HG02840 (cell line): Measurements from ENCODE around the gene C13orf46.

Source experiments
- ATAC-seq: cut with Tn5 transposase; IDR thresholded peaks from one replicate; pipeline ENCODE4 v1.9.1; 2021; ENCODE audit warnings: mild to moderate bottlenecking, moderate library complexity, moderate number of reproducible peaks; ENCODE audit not compliant: unreplicated experiment, low FRiP score

The C13orf46 gene

GRCh38 chr13:114010401-114011101 is 36.7 kb upstream of the C13orf46 start:
- ATAC-seq: no peak

GRCh38 chr13:114009590-114010400 is 35.9 kb upstream of the C13orf46 start:
- no peak for ATAC-seq

DNA sequence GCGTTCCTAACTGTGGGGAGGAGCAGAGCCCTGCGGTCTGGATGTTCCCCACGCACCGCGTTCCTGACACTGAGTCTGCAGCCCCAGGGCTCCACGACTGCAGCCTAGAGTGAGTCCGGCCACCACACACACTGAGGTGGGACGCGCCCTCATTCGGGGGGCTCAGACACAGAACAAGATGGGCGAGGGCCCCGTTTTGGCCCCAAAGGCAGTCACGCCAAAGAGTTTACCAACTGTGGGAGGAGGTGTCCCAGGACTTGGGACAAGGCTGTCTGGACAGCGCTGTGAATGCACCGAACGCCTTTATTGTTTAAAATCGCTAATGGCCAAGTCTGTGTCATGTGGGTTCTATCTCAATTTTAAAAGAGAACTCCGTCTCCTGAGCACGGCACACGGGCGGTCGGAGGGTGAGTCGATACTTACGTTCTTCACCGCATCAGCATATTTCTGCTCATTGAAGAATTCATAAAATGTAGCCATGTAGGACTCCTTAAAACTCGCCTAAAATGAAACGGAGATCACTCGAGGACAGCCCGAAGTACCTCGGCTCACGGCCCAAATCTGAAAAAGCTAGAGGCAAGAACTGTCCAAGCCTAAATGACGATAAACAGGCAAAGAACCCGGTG is 35.2 kb upstream of the C13orf46 start:
- ATAC-seq: no peak

DNA sequence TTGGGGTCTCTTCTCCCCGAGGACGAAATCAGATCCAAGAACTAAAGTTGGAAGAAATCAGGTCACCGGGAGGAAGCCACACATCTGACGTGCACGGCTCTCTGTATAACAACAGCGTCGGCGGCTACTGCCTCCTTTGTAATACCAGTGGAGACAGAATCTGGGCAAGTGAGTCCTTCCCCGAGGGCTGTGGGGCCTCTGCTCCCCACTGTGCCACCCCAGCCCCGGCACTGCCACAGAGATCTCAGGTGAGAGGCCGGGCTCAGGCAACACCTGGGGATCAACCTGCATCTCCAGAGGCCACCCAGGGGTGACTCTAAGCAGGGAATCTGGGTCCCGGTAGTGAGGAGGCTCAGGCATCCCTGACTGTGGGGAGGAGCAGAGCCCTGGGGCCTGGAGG is 33.7 kb upstream of the C13orf46 start:
- no peak for ATAC-seq

DNA sequence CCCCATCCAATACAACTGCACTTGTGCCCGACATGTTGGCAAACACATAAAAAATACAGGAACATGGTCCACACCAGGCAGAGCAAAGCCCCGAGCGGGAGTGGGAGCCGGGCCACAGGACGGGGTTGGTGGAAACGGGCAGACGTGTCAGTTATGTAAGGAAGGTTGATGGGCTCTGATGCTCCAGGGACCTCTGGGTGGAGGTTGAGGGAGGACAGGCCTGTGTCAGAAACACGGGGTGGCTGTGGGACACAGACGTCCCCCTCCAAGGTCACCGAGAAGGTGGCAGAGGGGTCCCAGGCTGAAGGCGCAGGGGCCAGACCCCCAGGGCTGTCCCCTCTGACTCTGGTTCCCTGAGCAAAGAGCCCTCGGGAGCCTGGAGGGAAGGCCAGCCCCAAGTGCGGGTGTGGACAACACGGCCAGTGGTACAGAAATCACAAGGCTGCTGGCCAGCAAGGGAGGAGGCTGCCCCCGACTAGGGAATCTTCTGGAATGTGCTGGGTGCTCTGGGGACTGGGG is 31.4 kb upstream of the C13orf46 start:
- no peak for ATAC-seq

- no peak for ATAC-seq
Observed at GRCh38 chr13:114004420-114005205, 30.7 kb upstream of the C13orf46 start.

DNA sequence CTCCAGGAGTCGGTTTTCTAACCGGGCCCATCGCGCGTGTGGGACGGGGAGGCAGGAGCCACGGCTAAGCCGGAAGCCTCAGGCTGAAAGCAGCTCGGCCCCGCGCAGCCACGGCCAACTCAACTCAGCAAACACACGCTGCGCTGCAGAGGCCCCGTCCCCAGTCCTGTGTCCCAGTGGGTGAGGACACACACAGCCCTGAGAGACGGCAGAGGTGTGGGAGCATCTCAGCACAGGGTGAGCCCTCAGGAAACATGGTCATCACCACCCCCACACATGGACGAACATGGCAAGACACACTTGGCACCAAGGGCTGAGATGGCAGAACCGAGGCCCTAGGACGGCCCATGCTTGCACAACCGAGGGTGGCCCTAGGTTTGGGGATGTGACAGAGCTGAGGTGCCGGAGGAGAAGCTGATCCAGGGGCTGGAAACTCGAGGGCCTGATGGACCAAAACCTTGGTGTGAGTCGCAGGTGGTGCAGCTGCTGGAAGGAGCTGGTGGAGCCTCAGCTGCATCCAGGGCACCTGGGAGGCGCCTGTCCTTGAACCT is 29.0 kb upstream of the C13orf46 start:
- no peak for ATAC-seq

- ATAC-seq: no peak
Observed at GRCh38 chr13:114002009-114002544, 28.2 kb upstream of the C13orf46 start.

DNA sequence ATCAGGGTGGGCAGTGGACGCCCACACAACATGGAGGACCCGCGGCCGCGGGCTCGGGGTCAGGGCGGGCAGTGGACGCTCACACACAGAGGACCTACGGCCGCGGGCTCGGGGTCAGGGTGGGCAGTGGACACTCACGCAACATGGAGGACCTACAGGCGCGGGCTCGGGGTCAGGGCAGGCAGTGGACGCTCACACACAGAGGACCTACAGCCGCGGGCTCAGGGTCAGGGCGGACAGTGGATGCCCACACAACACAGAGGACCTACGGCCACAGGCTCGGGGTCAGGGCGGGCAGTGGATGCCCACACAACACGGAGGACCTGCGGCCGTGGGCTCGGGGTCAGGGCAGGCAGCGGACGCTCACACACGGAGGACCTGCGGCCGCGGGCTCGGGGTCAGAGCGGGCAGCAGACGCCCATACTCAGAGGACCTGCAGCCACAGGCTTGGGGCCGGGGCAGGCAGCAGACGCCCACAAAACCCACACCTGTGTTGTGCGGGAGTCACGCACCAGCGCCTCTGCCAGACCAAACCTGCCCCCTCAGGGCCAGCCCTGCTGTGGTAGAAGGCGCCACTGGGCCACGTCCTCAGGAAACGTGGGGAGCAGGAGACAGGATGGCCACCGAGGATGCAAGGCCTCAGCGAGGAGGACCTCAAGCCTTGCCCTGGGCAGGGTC is 27.6 kb upstream of the C13orf46 start:
- ATAC-seq: no peak

- no peak for ATAC-seq
Observed at GRCh38 chr13:114000151-114001040, 26.5 kb upstream of the C13orf46 start.

DNA sequence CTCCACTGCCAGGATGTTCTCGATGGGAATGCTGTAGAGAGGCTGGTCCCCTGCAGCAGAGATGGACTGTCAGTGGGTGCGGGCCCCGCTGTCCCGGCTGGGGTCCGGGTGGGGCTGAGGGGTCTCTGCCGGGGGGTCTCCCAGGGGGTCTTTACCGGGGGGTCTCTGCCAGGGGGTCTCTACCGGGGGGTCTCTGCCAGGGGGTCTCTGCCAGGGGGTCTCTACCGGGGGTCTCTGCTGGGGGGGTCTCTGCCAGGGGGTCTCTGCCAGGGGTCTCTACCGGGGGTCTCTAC is 25.7 kb upstream of the C13orf46 start:
- no peak for ATAC-seq

DNA sequence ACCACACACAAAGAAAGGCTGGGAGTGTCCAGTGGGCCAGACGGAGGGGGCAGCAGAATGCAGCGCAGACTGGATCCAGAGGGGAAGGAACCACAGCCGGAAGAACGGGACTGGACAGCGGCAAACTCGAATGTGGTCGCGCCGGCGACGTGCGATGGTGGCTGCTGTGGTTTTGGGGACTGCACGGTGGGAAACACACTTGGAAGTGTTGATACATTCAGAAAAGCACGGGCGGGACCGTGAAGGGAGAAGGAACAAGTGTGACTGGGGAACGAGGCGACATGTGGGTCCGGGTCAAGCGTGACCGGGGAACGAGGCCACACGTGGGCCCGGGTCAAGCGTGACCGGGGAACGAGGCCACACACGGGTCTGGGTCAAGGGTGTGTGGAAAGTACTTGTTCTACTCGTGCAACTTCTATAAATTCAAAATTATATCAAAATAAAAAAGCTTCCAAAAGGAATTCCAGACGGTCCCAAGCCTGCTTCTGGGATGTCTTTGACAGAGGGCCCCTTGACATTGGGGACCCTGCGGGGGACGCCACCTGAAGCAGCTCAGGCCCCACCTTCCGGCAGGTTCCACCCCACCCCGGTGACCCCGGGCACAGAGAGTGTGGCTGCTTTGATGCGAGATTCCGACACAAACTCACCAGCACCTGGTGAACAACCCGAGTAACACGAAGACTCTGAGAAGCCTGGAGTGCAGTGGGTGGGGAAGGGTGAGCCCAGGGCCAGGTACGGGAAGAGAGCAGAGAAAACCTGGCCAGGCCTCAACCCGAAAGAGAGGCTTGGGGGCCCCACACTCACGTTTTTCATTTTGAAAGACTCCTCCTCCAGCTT is 25.1 kb upstream of the C13orf46 start:
- ATAC-seq: no peak

GRCh38 chr13:113997845-113998751 is 24.2 kb upstream of the C13orf46 start:
- ATAC-seq: no peak

GRCh38 chr13:113996912-113997745 is 23.3 kb upstream of the C13orf46 start:
- ATAC-seq: no peak

DNA sequence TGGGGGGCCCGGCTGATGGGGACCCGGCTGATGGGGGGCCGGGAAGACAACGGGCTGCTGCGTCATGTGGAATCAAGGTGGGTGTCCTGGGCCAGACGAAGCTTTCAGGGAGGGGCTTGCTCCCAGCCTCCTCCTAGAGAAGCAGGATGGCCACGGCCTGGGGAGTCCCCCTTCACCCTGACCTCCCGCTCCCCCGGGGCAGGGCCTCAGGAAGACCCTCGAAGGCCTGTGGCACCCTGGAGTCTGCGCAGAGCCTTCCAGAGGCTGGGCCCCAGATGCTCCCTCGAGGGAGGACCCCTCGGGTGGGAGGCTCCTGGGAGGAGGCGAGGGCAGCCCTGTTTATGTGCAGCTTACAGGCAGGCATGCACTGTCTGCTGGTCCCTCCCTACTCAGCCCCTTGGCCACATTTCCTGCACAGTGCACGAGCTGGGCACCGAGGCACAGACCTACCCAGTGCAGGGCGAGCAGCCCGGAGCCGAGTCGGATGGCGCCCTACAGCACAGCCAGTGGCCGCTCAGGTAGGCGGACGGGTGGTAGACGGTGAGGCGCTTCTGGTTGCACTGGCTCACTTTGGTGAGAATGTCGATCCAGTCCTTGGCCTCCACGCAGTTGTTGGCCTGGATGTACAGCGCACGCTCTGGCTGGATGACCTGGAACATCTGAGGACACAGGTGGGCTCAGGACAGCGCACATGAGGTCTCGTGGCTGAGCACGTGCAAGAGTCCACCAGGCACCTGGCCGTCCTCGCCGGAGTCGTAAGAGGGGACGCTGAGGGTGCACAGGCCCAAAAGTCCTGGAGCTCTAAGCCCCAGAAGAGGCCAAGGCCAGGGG is 22.4 kb upstream of the C13orf46 start:
- ATAC-seq: no peak
